Muscle layer of colon (tissue), 2 donors: Measurements from ENCODE around the gene SASS6.
"Not testable (repeated sequence)": the region's sequence is repeated elsewhere in the genome, so short reads cannot be mapped to it uniquely, and the experiment has no call there.

Experiments used
- H3K27ac ChIP-seq: one replicate; pipeline ENCODE4 v1.7.0; 2013; ENCODE audit warnings: low read depth, mild to moderate bottlenecking, low read length, moderate library complexity
- H3K27me3 ChIP-seq, 2 donors: one replicate each; pipeline ENCODE4 v1.7.0; 2013; ENCODE audit warnings: low read length in 2 of 2, mild to moderate bottlenecking in 2 of 2; ENCODE audit not compliant: insufficient read depth in 2 of 2, control insufficient read depth in 1 of 2
- H3K36me3 ChIP-seq: one replicate; pipeline ENCODE4 v1.7.0; 2013; ENCODE audit warnings: mild to moderate bottlenecking, low read length; ENCODE audit not compliant: insufficient read depth
- H3K4me1 ChIP-seq: one replicate; pipeline ENCODE4 v1.7.0; 2013; ENCODE audit warnings: mild to moderate bottlenecking, low read length; ENCODE audit not compliant: insufficient read depth
- H3K4me3 ChIP-seq, 2 donors: one replicate each; pipeline ENCODE4 v1.7.0; 2013; ENCODE audit warnings: low read length in 2 of 2, low read depth in 1 of 2, mild to moderate bottlenecking in 1 of 2, moderate library complexity in 1 of 2
- H3K9ac ChIP-seq: one replicate; pipeline ENCODE4 v1.7.0; 2013; ENCODE audit warnings: low read length
- H3K9me3 ChIP-seq: one replicate; pipeline ENCODE4 v1.7.0; 2013; ENCODE audit warnings: mild to moderate bottlenecking, low read length
- donor health status: abdominal sarcoma.
- donor health status: Adenocarcinoma of cecum.

The SASS6 gene

GRCh38 chr1:100073531-100073930 is 59.2 kb downstream of the SASS6 start:
- no peaks in the 10 kb centered on the region for H3K9me3 ChIP-seq
- H3K36me3 ChIP-seq, result peaks cover 55% of the 10 kb centered on the region
- H3K4me3 ChIP-seq, result no peak overlapping the region

GRCh38 chr1:100070201-100070939 is 62.4 kb downstream of the SASS6 start:
- H3K27me3 ChIP-seq, result no peaks in the 10 kb centered on the region
- no peak overlapping the region for H3K4me3 ChIP-seq
- peaks cover 4% of the 10 kb centered on the region for H3K4me1 ChIP-seq
- H3K9me3 ChIP-seq, result no peaks in the 10 kb centered on the region
- H3K27ac ChIP-seq, result no peak overlapping the region
- H3K9ac ChIP-seq, result no peak overlapping the region
- peaks cover 61% of the 10 kb centered on the region for H3K36me3 ChIP-seq

More at GRCh38 chr1:100073531-100073930, 59.2 kb downstream of the SASS6 start:
- Histone ChIP-seq H3K9ac (no peak overlapping the region), H3K27me3 (no peaks in the 10 kb centered on the region), H3K4me1 (no peaks in the 10 kb centered on the region), H3K27ac (no peak overlapping the region)

GRCh38 chr1:100065969-100066227 is 66.8 kb downstream of the SASS6 start:
- no peaks in the 10 kb centered on the region for H3K9me3 ChIP-seq
- peaks cover 60% of the 10 kb centered on the region for H3K36me3 ChIP-seq
- peaks cover 10% of the 10 kb centered on the region for H3K4me1 ChIP-seq
- no peak overlapping the region for H3K9ac ChIP-seq
- H3K27ac ChIP-seq, result no peak overlapping the region
- H3K4me3 ChIP-seq, result no peak overlapping the region
- H3K27me3 ChIP-seq, result no peaks in the 10 kb centered on the region

GRCh38 chr1:100065183-100065968 is 67.4 kb downstream of the SASS6 start:
- H3K27ac ChIP-seq, result no peak overlapping the region
- H3K36me3 ChIP-seq, result peaks cover 60% of the 10 kb centered on the region
- peaks cover 10% of the 10 kb centered on the region for H3K4me1 ChIP-seq
- H3K27me3 ChIP-seq, result no peaks in the 10 kb centered on the region
- H3K9ac ChIP-seq, result no peak overlapping the region
- H3K4me3 ChIP-seq, result no peak overlapping the region
- no peaks in the 10 kb centered on the region for H3K9me3 ChIP-seq

- no peaks in the 10 kb centered on the region for H3K9me3 ChIP-seq
- no peaks in the 10 kb centered on the region for H3K27me3 ChIP-seq
- H3K4me3 ChIP-seq, result no peak overlapping the region
- no peak overlapping the region for H3K27ac ChIP-seq
- peaks cover 10% of the 10 kb centered on the region for H3K4me1 ChIP-seq
- peaks cover 36% of the 10 kb centered on the region for H3K36me3 ChIP-seq
- no peak overlapping the region for H3K9ac ChIP-seq
Observed at GRCh38 chr1:100061681-100062080, 71.0 kb downstream of the SASS6 start.

GRCh38 chr1:100053727-100054126 is 79.0 kb downstream of the SASS6 start:
- no peak overlapping the region for H3K27ac ChIP-seq
- H3K4me1 ChIP-seq, result peaks cover 6% of the 10 kb centered on the region

GRCh38 chr1:100053119-100053518 is 79.6 kb downstream of the SASS6 start:
- Histone ChIP-seq H3K4me1 (peaks cover 9% of the 10 kb centered on the region), H3K9ac (no peak overlapping the region), H3K27ac (no peak overlapping the region), H3K27me3 (no peaks in the 10 kb centered on the region), H3K4me3 (no peak overlapping the region), H3K36me3 (no peaks in the 10 kb centered on the region), H3K9me3 (no peaks in the 10 kb centered on the region)

More at GRCh38 chr1:100053727-100054126, 79.0 kb downstream of the SASS6 start:
- H3K9me3 ChIP-seq, result no peaks in the 10 kb centered on the region
- no peaks in the 10 kb centered on the region for H3K27me3 ChIP-seq
- no peak overlapping the region for H3K9ac ChIP-seq
- no peaks in the 10 kb centered on the region for H3K36me3 ChIP-seq
- no peak overlapping the region for H3K4me3 ChIP-seq

GRCh38 chr1:100051893-100052292 is 80.8 kb downstream of the SASS6 start:
- Histone ChIP-seq H3K9ac (no peak overlapping the region), H3K27me3 (no peaks in the 10 kb centered on the region), H3K4me3 (no peak overlapping the region), H3K27ac (no peak overlapping the region), H3K4me1 (peaks cover 12% of the 10 kb centered on the region), H3K36me3 (no peaks in the 10 kb centered on the region), H3K9me3 (no peaks in the 10 kb centered on the region)

GRCh38 chr1:100051401-100051800 is 81.3 kb downstream of the SASS6 start:
- Histone ChIP-seq H3K36me3 (no peaks in the 10 kb centered on the region), H3K27ac (no peak overlapping the region), H3K9me3 (no peaks in the 10 kb centered on the region), H3K27me3 (no peaks in the 10 kb centered on the region), H3K9ac (no peak overlapping the region), H3K4me1 (peaks cover 13% of the 10 kb centered on the region), H3K4me3 (no peak overlapping the region)

GRCh38 chr1:100050139-100050538 is 82.6 kb downstream of the SASS6 start:
- Histone ChIP-seq H3K9ac (no peak overlapping the region), H3K4me3 (no peak overlapping the region), H3K27me3 (no peaks in the 10 kb centered on the region), H3K4me1 (peaks cover 13% of the 10 kb centered on the region), H3K27ac (no peak overlapping the region), H3K36me3 (no peaks in the 10 kb centered on the region), H3K9me3 (no peaks in the 10 kb centered on the region)

- not testable (repeated sequence) for H3K9me3 ChIP-seq, H3K9ac ChIP-seq, H3K27ac ChIP-seq, H3K27me3 ChIP-seq, H3K4me3 ChIP-seq, H3K36me3 ChIP-seq
- H3K4me1 ChIP-seq, result peaks cover 18% of the 10 kb centered on the region
Observed at GRCh38 chr1:100047235-100047708, 85.5 kb downstream of the SASS6 start.
